ENCODE results near the gene PLA2G5.
A peak's percentile ranks its signal among the peaks of the same experiment; 100 is the strongest.

The PLA2G5 gene

GRCh38 chr1:20134995-20135394 lies 65.0 kb downstream of the PLA2G5 start:
- TF ChIP-seq CTCF (IDR thresholded peaks at IDR 0.05; ENCODE audit: insufficient read depth, low read depth, low read length, missing control alignments), result no peak
- no peak for DNase-seq (ENCODE audit: low read depth)
- no peak overlapping the region for H3K4me3 ChIP-seq (ENCODE audit: low read length)

- no peak for TF ChIP-seq CTCF (IDR thresholded peaks at IDR 0.05; ENCODE audit: insufficient read depth, low read depth, low read length, missing control alignments)
- no peak for DNase-seq (ENCODE audit: low read depth)
- no peak overlapping the region for H3K4me3 ChIP-seq (ENCODE audit: low read length)
Measured at GRCh38 chr1:20136249-20136648, 66.3 kb downstream of the PLA2G5 start.

- no peak overlapping the region for H3K4me3 ChIP-seq (ENCODE audit: low read length)
- DNase-seq (ENCODE audit: low read depth), result peak; percentile 84
- no peak for TF ChIP-seq CTCF (IDR thresholded peaks at IDR 0.05; ENCODE audit: insufficient read depth, low read depth, low read length, missing control alignments)
Measured at GRCh38 chr1:20137055-20137454, 67.1 kb downstream of the PLA2G5 start.

GRCh38 chr1:20137604-20138003 lies 67.6 kb downstream of the PLA2G5 start:
- no peak for TF ChIP-seq CTCF (IDR thresholded peaks at IDR 0.05; ENCODE audit: insufficient read depth, low read depth, low read length, missing control alignments)
- no peak for DNase-seq (ENCODE audit: low read depth)
- no peak overlapping the region for H3K4me3 ChIP-seq (ENCODE audit: low read length)

- TF ChIP-seq CTCF (IDR thresholded peaks at IDR 0.05; ENCODE audit: insufficient read depth, low read depth, low read length, missing control alignments), result no peak
- DNase-seq (ENCODE audit: low read depth), result no peak
- H3K4me3 ChIP-seq (ENCODE audit: low read length), result no peak overlapping the region
Measured at GRCh38 chr1:20138346-20138745, 68.4 kb downstream of the PLA2G5 start.

- no peak for DNase-seq (ENCODE audit: low read depth)
- H3K4me3 ChIP-seq (ENCODE audit: low read length), result no peak within 1 kb of the TSS
- TF ChIP-seq CTCF (IDR thresholded peaks at IDR 0.05; ENCODE audit: insufficient read depth, low read depth, low read length, missing control alignments), result no peak
Measured at GRCh38 chr1:20138961-20139550, 69.1 kb downstream of the PLA2G5 start, which contains the start of gene PLA2G2F. TSS of gene PLA2G2F (plus strand) at chr1:20139323. CDS start at chr1:20139428, 105 bp downstream.
